Measurements from ENCODE around the gene CSRP2.

CSRP2 gene

GRCh38 chr12:76863005-76863670 lies 15.7 kb downstream of the CSRP2 start:
- DNase-seq (ENCODE audit: low spot score): no peak

GRCh38 chr12:76860256-76860655 lies 18.6 kb downstream of the CSRP2 start:
- DNase-seq (ENCODE audit: low spot score): no peak

- DNase-seq (ENCODE audit: low spot score): no peak
Observed at GRCh38 chr12:76859611-76860010, 19.2 kb downstream of the CSRP2 start.

GRCh38 chr12:76856018-76856644 lies 22.7 kb downstream of the CSRP2 start:
- DNase-seq (ENCODE audit: low spot score): no peak

GRCh38 chr12:76855271-76855670 lies 23.5 kb downstream of the CSRP2 start:
- no peak for DNase-seq (ENCODE audit: low spot score)

GRCh38 chr12:76852106-76852505 lies 26.7 kb downstream of the CSRP2 start:
- no peak for DNase-seq (ENCODE audit: low spot score)

GRCh38 chr12:76848132-76848531 lies 30.7 kb downstream of the CSRP2 start:
- DNase-seq (ENCODE audit: low spot score): no peak

- no peak for DNase-seq (ENCODE audit: low spot score)
Observed at GRCh38 chr12:76847260-76847659, 31.6 kb downstream of the CSRP2 start.

- DNase-seq (ENCODE audit: low spot score): no peak
Observed at GRCh38 chr12:76836633-76837032, 42.2 kb downstream of the CSRP2 start.

- no peak for DNase-seq (ENCODE audit: low spot score)
Observed at GRCh38 chr12:76830436-76830835, 48.4 kb downstream of the CSRP2 start.

GRCh38 chr12:76820888-76821482 lies 57.8 kb downstream of the CSRP2 start:
- DNase-seq (ENCODE audit: low spot score): no peak

- no peak for DNase-seq (ENCODE audit: low spot score)
Observed at GRCh38 chr12:76813972-76814371, 64.8 kb downstream of the CSRP2 start.

GRCh38 chr12:76813265-76813664 lies 65.6 kb downstream of the CSRP2 start:
- no peak for DNase-seq (ENCODE audit: low spot score)

- DNase-seq (ENCODE audit: low spot score): no peak
Observed at GRCh38 chr12:76811976-76812375, 66.8 kb downstream of the CSRP2 start.

- no peak for DNase-seq (ENCODE audit: low spot score)
Observed at GRCh38 chr12:76810671-76811419, 68.0 kb downstream of the CSRP2 start.
